GM21526 (cell line): ENCODE data around the gene GPR17.
A peak's percentile ranks its signal among the peaks of the same experiment; 100 is the strongest.

Source experiments
- ATAC-seq: cut with Tn5 transposase; IDR thresholded peaks from one replicate; pipeline ENCODE4 v1.9.1; 2021; ENCODE audit warnings: moderate library complexity; ENCODE audit not compliant: unreplicated experiment, low FRiP score

The GPR17 gene

DNA sequence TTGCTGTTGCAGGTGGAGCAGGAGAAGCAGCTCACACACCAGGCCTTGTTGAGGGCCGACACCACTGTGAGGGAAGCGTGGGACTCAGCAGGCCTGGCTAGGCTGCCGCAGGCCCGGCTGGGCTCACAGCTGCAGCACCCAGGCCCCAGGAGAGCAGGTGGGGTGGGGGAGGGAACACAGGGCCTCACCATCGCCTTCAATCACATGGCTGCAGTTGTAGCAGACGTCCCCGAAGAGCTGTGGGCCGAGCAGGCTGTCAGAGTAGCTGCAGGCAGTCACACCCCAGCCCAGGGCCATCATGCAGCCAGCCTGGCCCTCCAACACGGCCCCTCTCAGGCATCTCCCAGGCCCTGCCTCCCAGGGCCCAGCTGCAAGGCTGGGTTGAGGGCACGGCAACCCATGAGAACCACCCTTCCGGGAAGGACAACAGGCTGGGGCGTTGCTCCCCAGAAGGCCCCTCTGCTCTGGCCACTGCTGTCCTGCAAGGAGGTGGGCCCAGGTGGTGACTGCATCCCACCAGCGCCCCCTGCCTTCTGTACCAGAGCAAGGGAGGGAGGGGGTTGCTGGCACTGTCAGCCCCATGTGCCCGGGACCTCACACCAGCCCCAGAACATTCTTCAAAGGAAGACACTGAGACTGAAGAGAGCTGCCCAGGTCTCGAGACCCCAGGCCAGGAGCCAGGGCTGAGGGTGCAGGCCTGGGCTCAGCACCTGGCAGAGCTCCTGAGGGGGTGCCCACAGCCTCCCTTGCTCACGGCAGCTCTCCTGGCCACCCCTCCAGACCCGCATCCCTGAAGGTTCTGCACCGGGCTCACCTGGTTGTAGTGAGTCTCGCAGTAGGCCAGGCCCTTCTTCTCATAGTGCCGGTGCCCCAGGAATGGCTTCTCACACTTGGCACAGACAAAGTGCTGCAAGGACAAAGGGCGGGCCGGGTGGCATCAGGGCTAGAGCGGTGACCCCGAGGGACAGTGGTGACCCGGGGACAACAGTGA, 5.6 kb upstream of the GPR17 start:
- no peak for ATAC-seq

DNA sequence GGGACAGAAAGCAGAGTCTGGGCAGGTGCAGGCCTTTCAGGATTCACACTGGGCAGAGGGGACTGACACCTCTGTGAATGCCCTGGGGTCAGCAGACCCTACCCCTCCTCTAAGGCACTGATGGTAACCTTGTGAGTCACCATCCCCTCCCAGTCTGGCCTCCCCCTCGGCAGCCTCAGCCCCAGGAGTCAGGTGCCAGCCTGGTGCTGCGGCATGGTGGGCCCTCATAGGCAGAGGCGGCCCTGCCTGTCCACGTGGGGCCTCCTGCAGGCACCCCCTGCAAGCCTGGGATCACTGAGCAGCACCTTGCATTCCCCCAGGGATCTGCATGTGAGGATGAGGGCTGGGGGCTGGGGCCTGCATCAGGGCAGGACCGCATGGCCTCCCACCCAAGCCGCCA, 4.8 kb upstream of the GPR17 start:
- ATAC-seq, result no peak

DNA sequence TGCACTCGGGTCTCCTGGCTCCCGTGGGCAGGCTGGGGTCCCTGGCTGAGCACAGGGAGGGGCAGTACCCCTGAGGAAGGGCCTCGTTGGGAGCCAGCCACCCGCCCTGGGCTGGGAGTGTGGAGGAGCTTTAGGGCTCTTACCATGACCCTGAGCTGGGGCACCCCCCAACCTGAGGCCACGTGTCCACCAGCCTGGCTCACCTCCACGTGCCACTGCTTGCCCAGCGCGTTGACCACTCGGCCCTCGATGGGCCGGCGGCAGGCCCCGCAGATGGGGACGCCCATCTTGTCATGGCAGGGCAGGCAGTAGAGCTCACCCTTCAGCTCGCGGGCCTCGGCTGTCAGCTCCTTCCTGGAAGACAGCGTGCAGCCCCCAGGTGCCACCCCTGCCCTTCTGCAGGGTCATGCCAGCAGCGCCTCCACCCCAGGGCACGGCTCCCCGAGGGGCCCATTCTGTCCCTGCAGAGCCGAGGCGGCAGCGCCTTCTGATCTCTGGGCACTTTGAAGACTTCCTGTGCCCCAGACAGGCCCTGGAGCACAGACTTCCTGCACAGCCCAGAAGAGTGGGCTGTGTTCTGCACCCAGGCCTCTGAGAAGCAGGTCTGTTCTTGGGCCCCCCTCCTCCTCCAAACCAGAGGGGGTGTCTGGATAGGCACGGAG, 4.0 kb upstream of the GPR17 start:
- ATAC-seq, result no peak

DNA sequence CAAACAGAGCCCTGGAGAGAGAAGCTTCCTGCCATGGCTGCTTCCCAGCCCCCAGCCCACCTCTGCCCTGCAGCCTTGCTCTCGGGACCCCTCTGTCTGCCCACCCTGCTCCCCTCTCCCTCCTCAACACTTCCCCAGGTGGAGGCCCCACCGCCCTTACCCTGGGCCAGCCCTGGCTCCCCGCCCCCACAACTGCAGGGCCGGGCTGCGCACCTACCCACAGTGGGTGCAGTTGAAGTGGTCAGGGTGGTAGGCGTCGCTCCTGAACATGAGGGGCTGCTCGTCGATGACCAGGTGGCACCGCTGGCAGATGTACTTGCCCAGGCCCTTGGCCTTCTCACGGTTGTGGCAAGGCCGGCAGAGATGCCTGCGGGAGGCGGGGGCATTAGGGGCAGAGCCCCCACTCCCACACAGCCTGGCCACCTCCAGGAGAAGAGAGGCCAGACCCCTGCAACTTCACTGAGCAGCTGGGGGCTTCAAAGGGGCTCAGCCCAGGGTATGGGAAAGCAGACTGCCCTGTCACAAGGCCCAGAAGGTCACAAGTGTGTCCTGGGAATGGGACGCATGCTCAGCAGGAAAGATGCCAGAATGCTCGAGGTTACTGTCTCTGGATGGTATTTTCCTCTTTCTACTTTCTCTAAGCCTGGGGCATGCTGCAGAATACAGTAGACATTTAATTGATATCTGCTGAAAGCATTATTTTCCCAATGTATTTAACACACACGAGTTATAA, 3.1 kb upstream of the GPR17 start:
- ATAC-seq, result no peak

DNA sequence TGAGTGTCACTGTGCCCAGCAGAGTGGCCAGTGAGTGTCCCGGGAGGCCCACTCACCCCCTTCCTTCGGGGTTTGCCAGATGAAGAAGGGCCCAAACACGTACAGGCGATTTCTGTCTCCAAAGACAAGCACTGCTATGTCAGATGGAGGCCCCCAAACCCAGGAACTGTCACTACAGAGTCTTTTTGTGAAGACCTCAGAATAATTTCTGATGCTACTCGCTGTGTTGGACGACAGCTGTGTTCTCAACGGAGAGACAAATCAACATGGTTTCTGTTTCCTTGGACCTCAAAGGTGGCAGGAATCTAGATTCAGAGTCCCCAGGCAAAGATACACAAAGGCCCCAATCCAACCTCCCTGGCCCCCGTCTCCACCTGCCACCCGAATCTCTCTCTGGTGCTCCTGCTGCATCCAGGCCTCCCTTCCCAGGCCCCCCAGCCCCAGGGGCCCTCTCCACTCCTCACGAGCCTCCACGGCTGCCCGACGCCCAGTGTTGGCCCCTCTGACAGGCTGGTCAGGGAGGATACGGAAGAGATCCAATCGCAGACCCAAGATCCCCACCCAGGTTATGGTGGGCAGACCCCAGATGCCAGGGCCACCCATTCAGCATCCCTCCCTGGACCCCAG, 2.4 kb upstream of the GPR17 start:
- ATAC-seq, result no peak

DNA sequence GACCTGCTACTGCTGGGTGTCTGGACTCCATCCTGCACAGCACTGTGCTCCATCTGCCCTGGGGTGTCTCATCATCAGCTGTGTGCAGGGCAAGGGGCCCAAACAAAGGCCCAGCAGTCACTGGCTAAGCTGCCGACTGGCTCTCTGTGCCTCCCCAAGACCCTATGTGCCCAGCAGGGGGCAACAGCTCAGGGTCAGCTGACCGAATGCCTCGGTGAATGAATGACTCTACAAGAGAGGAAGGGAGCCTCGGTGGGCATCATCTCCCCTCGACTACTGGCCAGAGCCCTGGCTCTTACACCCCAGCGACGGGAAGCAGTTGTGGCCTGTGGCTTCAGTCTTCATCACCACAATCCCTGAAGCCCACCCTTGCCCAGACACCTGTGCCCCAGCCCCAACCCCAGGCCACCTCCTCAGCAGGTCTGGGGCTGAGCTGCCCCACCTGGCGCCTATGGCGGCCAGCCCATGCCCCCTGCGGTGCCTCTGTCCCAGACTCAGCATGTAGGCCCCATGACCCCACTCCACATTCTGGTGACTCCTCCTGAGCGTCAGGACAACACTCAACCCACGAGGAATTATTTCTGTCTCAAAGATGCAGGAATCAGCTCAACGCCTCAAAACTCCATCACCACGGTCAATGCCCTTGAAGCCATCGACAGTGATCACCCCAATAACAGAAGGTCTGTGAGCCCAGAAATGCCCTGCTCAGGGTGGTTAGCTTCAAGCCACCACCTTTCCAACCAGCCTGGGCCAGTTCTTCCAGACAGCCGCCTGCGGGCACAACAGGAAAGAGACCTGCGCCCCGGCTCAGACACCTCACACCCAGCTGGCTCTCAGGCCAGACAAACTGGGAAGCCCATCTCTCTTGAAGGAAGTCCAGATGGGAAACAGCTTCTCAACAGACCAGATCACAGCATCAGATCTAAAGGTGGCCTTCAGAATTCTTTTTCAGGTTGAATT, 1.6 kb upstream of the GPR17 start:
- ATAC-seq, result no peak

DNA sequence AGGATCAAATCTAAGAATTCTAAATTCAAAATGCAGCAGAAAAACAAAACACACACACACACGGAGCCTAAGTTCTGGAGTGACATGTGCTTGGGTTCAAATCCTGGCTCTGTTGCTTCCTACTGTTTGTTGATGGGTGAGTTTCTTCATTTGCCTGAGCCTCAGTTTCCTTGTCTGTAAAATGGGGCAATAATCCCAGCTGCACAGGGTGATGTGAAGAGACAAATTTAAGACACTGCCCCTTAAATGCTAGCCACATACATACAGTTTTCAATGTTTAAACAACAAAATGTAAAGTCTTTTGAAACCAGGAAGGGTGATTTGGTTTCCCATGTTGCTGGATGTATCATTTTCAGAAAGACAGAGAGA, 943 bp upstream of the GPR17 start:
- no peak for ATAC-seq

DNA sequence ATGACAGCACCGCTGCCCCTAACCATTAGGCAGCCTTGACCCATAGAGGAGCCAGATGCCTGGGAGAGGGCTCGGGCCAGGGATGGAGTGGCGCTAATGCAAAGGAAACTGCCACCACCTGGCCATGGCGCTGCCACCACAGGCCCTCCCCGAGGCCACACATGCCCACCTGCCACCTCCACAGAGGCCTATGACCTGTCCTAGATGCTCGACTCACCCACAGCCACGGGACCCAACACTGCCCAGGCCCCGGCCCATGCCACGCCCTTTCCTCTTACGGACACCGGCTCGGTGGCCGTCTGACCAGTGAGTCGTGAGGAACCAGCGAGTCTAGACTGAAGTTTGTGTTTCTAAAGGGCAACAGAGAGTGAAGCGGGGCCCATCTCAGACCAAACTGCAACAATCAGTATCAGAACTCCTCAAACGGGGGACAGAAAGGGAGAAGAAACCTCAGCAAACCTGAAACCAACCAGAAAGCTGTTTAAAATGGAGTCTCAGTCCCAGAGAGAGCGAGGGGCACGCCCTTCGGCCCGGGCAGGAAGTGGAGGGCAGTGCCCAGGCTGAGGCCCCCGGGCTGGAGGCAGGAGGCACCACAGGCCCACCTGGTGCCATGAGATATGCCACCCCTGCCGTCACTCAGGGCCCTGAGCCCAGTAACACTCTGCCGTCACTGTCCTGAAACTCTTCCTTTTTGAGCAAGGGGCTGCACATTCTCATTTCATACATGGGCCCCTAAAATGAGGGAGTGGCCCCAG, 711 bp downstream of the GPR17 start:
- ATAC-seq, result no peak

DNA sequence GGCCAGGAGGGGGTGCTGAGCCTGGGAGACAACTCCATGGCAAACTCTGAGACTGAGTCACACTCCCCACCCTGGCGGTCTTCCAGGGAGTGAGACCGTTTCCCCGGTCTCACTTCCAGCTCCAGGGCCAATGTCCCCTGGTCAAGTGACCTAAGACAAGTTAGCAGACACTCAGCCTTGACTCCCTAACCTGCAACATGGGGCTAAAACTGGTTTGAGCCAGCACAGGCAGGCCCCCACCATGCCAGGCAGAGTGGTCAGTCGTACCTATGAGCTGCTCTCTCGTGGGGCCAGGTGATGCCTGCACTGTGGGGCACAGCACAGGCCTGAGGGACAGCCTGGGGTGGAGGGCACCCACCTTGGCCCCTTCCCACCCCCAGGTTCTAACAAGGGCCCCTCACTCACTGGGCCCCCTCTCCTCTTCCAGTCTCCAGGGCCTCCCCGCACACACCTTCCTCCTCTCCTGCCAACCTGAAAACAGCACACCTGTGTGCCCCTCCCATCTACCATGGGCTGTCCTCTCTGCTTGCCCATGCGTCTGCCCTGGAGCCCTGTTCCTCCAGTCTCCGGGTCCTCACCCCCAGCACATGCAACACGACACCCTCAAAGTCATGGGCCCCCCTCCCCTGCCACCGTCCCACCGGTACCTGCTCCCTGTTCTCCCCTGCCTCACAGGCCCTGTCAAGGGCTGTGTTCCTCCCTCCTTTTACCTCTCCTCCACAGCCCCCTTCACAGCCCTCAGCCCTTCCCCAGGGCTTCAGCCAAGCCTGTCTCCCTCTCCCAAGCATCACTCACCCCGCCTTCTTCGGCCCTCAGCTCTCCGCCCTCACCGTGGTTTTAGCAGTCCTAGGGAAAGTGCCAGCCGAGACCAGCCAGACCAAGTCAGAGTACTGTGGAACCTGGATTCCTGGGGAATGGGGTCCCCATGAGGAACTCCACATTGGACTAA, 1.6 kb downstream of the GPR17 start:
- ATAC-seq, result no peak

DNA sequence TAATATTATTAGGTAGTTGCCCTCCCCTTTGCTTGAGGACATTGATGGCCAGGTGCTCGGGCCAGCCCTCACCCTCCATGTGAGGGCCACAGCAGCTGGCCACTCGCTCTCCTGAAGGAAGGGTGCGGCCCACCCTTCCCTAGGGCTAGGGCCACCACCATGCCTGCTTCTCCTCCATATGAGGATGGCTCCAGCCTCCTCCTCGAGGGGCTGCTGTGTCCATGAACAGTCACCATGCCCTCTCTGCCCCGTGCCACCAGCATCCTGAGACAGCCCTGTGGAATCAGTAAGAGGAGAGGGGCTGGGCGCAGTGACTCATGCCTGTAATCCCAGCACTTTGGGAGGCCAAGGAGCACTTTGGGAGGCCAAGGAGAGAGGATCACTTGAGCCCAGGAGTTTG, 2.4 kb downstream of the GPR17 start:
- no peak for ATAC-seq

DNA sequence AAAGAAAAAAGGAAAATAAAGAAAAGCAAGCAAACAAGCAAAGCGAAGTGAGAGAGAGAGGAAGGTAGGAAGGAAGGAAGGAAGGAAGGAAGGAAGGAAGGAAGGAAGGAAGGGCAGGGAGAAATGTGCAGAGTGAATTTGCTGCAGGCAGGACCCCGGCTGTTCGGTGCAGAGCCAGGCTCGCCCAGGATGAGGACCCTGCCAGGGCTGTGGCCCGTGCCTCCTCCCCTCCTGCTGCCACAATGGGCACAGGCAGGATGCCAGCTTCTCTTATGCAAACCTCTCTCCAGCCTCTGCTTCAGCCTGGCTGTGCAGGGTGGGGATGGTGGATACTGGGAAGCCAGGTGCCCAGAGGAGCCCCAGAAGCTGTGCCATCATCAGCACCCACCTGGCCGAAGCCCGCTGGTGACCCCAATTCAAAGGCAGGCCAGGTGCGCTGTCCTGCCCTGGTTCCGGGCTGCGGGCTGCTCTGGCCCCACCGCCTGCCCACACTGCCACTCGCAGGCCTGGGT, 3.2 kb downstream of the GPR17 start:
- ATAC-seq, result no peak

DNA sequence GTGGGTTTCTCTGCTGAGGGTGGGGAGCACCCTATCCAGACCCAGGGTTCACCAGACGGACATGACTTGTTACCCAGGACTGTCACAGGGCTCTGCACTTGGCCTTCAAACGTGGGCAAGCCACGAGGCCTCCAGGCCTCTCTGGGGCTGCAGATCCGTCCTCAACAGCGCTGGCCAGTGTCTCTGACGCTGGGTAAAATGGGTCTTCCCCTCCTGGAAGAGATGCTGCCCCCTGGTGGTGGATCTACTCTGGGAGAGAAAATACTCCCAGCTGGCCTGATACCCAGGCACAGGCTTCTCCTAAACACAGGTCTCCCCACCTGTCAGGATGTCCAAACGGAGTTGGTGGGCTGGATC, 3.7 kb downstream of the GPR17 start:
- peak; percentile 62 for ATAC-seq

DNA sequence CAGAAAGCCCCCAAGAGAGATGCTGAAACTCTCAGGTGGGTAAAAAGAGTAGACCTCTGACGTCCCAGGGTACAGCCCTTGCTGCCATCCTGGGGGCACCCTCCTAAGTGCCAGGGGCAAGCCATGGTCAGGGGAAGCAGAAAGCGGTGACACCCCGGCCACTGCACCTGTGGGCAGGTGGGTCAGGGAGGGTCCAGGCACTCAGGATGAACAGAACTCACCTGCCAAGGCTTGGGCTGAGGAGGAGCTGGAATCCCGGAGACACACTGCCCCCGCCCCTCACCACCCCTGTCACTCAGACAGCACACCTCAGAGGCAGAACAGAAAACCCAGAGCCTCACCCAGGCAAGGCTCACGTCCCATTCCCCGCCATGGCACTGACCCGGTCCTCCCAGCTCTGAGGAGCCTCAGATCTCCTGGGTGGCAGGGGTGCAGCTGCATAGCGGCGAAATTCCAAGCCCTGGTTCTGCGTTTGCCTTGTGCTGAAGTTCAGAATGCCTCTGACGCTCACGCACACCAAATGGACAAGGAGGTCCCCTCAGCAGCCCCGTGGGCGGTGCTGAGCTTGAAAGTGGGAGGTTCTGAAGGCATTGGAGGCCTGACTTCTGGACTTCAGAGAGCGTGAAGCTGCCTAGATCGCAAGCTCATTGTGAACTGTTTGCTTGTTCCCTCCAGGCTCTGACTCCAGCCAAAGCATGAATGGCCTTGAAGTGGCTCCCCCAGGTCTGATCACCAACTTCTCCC, 4.3 kb downstream of the GPR17 start:
- no peak for ATAC-seq

DNA sequence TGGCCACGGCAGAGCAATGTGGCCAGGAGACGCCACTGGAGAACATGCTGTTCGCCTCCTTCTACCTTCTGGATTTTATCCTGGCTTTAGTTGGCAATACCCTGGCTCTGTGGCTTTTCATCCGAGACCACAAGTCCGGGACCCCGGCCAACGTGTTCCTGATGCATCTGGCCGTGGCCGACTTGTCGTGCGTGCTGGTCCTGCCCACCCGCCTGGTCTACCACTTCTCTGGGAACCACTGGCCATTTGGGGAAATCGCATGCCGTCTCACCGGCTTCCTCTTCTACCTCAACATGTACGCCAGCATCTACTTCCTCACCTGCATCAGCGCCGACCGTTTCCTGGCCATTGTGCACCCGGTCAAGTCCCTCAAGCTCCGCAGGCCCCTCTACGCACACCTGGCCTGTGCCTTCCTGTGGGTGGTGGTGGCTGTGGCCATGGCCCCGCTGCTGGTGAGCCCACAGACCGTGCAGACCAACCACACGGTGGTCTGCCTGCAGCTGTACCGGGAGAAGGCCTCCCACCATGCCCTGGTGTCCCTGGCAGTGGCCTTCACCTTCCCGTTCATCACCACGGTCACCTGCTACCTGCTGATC, 4.9 kb downstream of the GPR17 start:
- ATAC-seq, result no peak

DNA sequence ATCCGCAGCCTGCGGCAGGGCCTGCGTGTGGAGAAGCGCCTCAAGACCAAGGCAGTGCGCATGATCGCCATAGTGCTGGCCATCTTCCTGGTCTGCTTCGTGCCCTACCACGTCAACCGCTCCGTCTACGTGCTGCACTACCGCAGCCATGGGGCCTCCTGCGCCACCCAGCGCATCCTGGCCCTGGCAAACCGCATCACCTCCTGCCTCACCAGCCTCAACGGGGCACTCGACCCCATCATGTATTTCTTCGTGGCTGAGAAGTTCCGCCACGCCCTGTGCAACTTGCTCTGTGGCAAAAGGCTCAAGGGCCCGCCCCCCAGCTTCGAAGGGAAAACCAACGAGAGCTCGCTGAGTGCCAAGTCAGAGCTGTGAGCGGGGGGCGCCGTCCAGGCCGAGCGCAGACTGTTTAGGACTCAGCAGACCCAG, 5.4 kb downstream of the GPR17 start:
- ATAC-seq, result no peak

DNA sequence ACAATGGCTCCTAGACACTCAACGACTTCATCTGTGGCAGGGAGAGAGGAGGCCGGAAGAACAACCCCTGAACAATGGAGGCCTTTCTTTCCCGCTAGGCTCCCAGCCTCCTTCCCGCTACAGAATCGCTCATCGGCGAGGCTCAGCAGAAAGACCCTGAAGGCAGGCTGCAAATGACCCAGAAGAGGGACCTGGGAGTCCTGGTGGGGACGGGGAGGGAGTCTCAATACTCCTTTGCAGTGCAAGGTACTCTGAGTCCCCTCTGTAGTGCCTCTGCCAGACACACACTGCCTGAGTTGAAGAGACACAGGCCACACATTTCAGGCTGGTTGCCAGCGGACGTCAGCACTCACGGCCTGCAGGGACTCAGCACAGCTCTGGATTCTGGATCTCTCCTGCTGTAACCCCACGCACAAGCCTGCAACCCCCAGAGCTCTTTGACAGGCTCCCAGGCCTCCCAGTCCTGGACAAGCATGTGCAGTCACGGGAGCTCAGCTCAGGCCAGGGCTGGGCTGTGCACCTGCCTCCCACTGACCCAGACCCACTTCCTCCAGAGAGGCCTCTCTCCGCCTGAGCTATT, 6.1 kb downstream of the GPR17 start:
- no peak for ATAC-seq
